GM12878 (cell line): ENCODE data around the gene PHF21B. TPM values are rescaled to one million over a fixed set of nuclear protein-coding genes. Genes with fewer than 3 reads are reported as not detected.

ENCODE experiments used
- ATAC-seq: fragments of 200-7000 bp; cut with Tn5 transposase; 3 replicates; pipeline ENCODE4 v1.9.1; 2020; ENCODE audit warnings: mild to moderate bottlenecking, moderate library complexity
- BruUV-seq: library from RNA; stranded (reverse); fragments of 400-500 nt; replicated peaks from 2 replicates; lab custom pipeline; 2021; lab: Mats Ljungman, UMichigan
- CTCF ChIA-PET: fragments of 300-600 bp; sonication (Branson Sonifier 250); formaldehyde crosslinking; extraction: SDS; loops from one replicate; lab custom pipeline; 2021; ENCODE audit warnings: inconsistent platforms; lab: Yijun Ruan, JAX
- POLR2A ChIA-PET: fragments of 350-600 bp; formaldehyde crosslinking; extraction: SDS; loops from one replicate; lab custom pipeline; 2021; ENCODE audit warnings: inconsistent platforms; lab: Charles Lee
- RAD21 ChIA-PET: fragments of 300-600 bp; sonication (Branson Sonifier 250); formaldehyde crosslinking; loops from one replicate; lab custom pipeline; 2023; ENCODE audit warnings: antibody characterized with exemption; ENCODE audit not compliant: unreplicated experiment; lab: Charles Lee
- SMC1A ChIA-PET: fragments of 300-600 bp; sonication (Branson Sonifier 250); formaldehyde crosslinking; loops from one replicate; lab custom pipeline; 2023; ENCODE audit not compliant: unreplicated experiment, uncharacterized antibody; lab: Charles Lee
- DNase-seq: peaks from one replicate; pipeline ENCODE4 v3.0.0-alpha.2; 2011; ENCODE audit warnings: low read depth, low spot score
- FAIRE-seq: peaks from 3 replicates; lab custom pipeline; 2011; peaks lifted over from hg19 to GRCh38; lab: Jason Lieb, UNC
- H2AFZ ChIP-seq: 2 replicates; pipeline ENCODE4 v1.6.0; 2011; ENCODE audit warnings: low read depth, low read length, control low read depth; ENCODE audit not compliant: control insufficient read depth
- H3K27ac ChIP-seq: 2 replicates; pipeline ENCODE4 v1.5.1; 2011; ENCODE audit warnings: control low read depth; ENCODE audit not compliant: control insufficient read depth, insufficient read depth
- H3K27me3 ChIP-seq, 2 experiments: replicated peaks in 1 of 2; 2 replicates each; pipeline versions ENCODE4 v1.6.0 to v1.6.1; 2011; ENCODE audit warnings: low read length in 1 of 2; ENCODE audit not compliant: control insufficient read depth in 2 of 2, insufficient read depth in 2 of 2
- H3K36me3 ChIP-seq, 2 experiments: 2 replicates each; pipeline ENCODE4 v1.5.1; 2011; ENCODE audit warnings: low read length in 1 of 2; ENCODE audit not compliant: control insufficient read depth in 2 of 2, insufficient read depth in 2 of 2
- H3K4me1 ChIP-seq: 2 replicates; pipeline ENCODE4 v1.6.1; 2011; ENCODE audit warnings: mild to moderate bottlenecking, low read length, moderate library complexity, mixed read lengths; ENCODE audit not compliant: control insufficient read depth, insufficient read depth
- H3K4me2 ChIP-seq: 2 replicates; pipeline ENCODE4 v1.6.0; 2011; ENCODE audit warnings: control low read depth; ENCODE audit not compliant: control insufficient read depth, insufficient read depth
- H3K4me3 ChIP-seq: fragments of 200-600 bp; sonication (generic); 2 replicates; pipeline ENCODE4 v1.5.1; 2016
- H3K79me2 ChIP-seq: 2 replicates; pipeline ENCODE4 v1.6.0; 2011; ENCODE audit warnings: low read length; ENCODE audit not compliant: control insufficient read depth, insufficient read depth
- H3K9ac ChIP-seq: 2 replicates; pipeline ENCODE4 v1.8.0; 2011; ENCODE audit warnings: low read length, control low read depth, mixed read lengths; ENCODE audit not compliant: control insufficient read depth, insufficient read depth
- H3K9me3 ChIP-seq: replicated peaks from 3 replicates; pipeline ENCODE4 v1.5.1; 2011; ENCODE audit warnings: mild to moderate bottlenecking, low read length; ENCODE audit not compliant: control insufficient read depth, insufficient read depth
- H4K20me1 ChIP-seq: 2 replicates; pipeline ENCODE4 v1.6.0; 2011; ENCODE audit not compliant: control insufficient read depth, insufficient read depth
- BMI1 ChIP-seq: fragments of 450-650 bp; IDR thresholded peaks from 2 replicates; pipeline ENCODE4 v1.6.1; 2016; ENCODE audit warnings: mild to moderate bottlenecking, moderate library complexity, borderline replicate concordance
- CHD2 ChIP-seq: IDR thresholded peaks from 2 replicates; pipeline ENCODE4 v1.6.1; 2011; ENCODE audit warnings: low read depth, low read length, improper control_type of control experiment, borderline replicate concordance
- CHD4 ChIP-seq: fragments of 200-600 bp; sonication (generic); IDR thresholded peaks from 2 replicates; pipeline ENCODE4 v1.6.1; 2016; ENCODE audit warnings: mild to moderate bottlenecking
- FOXK2 ChIP-seq: fragments of 450-650 bp; IDR thresholded peaks from 2 replicates; pipeline ENCODE4 v1.6.1; 2017; ENCODE audit warnings: mild to moderate bottlenecking, moderate library complexity
- HDAC2 ChIP-seq: fragments of 200-600 bp; sonication (generic); IDR thresholded peaks from 2 replicates; pipeline ENCODE4 v1.6.1; 2017
- HDGF ChIP-seq: fragments of 450-650 bp; IDR thresholded peaks from 2 replicates; pipeline ENCODE4 v1.6.1; 2016; ENCODE audit warnings: antibody characterized with exemption
- JUND ChIP-seq: IDR thresholded peaks from 2 replicates; pipeline ENCODE4 v1.6.1; 2012; ENCODE audit warnings: low read depth, mild to moderate bottlenecking, low read length, improper control_type of control experiment, moderate library complexity
- LARP7 ChIP-seq: fragments of 450-650 bp; IDR thresholded peaks from 2 replicates; pipeline ENCODE4 v1.6.1; 2017; ENCODE audit warnings: mild to moderate bottlenecking
- MAX ChIP-seq: IDR thresholded peaks from 2 replicates; pipeline ENCODE4 v1.6.1; 2012; ENCODE audit warnings: low read depth, low read length, improper control_type of control experiment
- MXI1 ChIP-seq: fragments of 150-350 bp; IDR thresholded peaks from 2 replicates; pipeline ENCODE4 v1.6.1; 2011; ENCODE audit warnings: low read depth, mild to moderate bottlenecking, inconsistent platforms, low read length, improper control_type of control experiment
- MYC ChIP-seq: IDR thresholded peaks from 2 replicates; pipeline ENCODE4 v1.6.1; 2011; ENCODE audit warnings: mild to moderate bottlenecking, low read length, moderate library complexity, inconsistent platforms; ENCODE audit not compliant: insufficient read depth, insufficient replicate concordance, insufficient read length, severe bottlenecking
- NFYA ChIP-seq: IDR thresholded peaks from 2 replicates; pipeline ENCODE4 v1.6.1; 2011; ENCODE audit warnings: low read depth, mild to moderate bottlenecking, low read length, improper control_type of control experiment, borderline replicate concordance
- RCOR1 ChIP-seq: conservative IDR thresholded peaks from 2 replicates; pipeline ENCODE4 v1.6.1; 2012; ENCODE audit warnings: low read depth, low read length, improper control_type of control experiment
- RELB ChIP-seq: fragments of 450-650 bp; IDR thresholded peaks from 2 replicates; pipeline ENCODE4 v1.6.1; 2017; ENCODE audit warnings: low read depth, mild to moderate bottlenecking, moderate library complexity
- SRF ChIP-seq, 2 experiments: IDR thresholded peaks; 2 replicates each; pipeline ENCODE4 v1.6.1; 2011; ENCODE audit warnings: low read depth in 2 of 2, low read length in 2 of 2, mild to moderate bottlenecking in 1 of 2, moderate library complexity in 1 of 2
- STAT1 ChIP-seq: fragments of 450-650 bp; conservative IDR thresholded peaks from 2 replicates; pipeline ENCODE4 v1.6.1; 2014; ENCODE audit warnings: antibody characterized with exemption, mild to moderate bottlenecking
- TAF1 ChIP-seq: IDR thresholded peaks from 2 replicates; pipeline ENCODE4 v1.6.1; 2011; ENCODE audit warnings: mild to moderate bottlenecking, low read depth, low read length, borderline replicate concordance
- USF1 ChIP-seq: IDR thresholded peaks from 2 replicates; pipeline ENCODE4 v1.6.1; 2011; ENCODE audit warnings: borderline replicate concordance, low read depth, mild to moderate bottlenecking, moderate library complexity, mixed read lengths, low read length; ENCODE audit not compliant: insufficient read depth; ENCODE audit errors: extremely low read length
- ZNF207 ChIP-seq: fragments of 450-650 bp; IDR thresholded peaks from 2 replicates; pipeline ENCODE4 v1.6.1; 2014; ENCODE audit warnings: antibody characterized with exemption, mild to moderate bottlenecking, borderline replicate concordance
- WGBS: methylation state at CpG from one replicate; pipeline ENCODE4 v1.1.6; 2016; ENCODE audit warnings: low lambda C conversion rate; ENCODE audit not compliant: insufficient replicate concordance, insufficient coverage; ENCODE audit errors: missing lambda C conversion rate; 5-methylcytosine and 5-hydroxymethylcytosine counted together
- in situ Hi-C: fragments of 300-500 bp; cut with MboI; formaldehyde crosslinking; loops from 9 replicates; pipeline ENCODE4 v1.14.3; 2018; ENCODE audit warnings: mixed read lengths
- intact Hi-C: fragments of 100-400 bp; cut with micrococcal nuclease; formaldehyde crosslinking; loops from one replicate; pipeline ENCODE4 v1.14.2; 2022; ENCODE audit not compliant: unreplicated experiment
- polyA plus RNA-seq, 11 experiments: library from polyadenylated mRNA; depleted of rRNA in 4 of 11; unstranded in 6 of 11; stranded (reverse) in 5 of 11; fragments of >200 nt; fragmentation: Nextera tagmentation in 4 of 11; fragmentation: Illumina TruSeq in 1 of 11; extraction: Ambion mirVana in 4 of 11; extraction: Trizol in 1 of 11; gene quantifications; 1 replicate in 1 of 11; 2 replicates in 10 of 11; pipeline versions ENCODE4 v1.2.1 to v1.2.3, GENCODE V29; 2011 to 2016; ENCODE audit warnings: inconsistent platforms in 2 of 11, missing spikeins in 2 of 11, low read depth in 1 of 11
- total RNA-seq, 4 experiments: library from RNA; depleted of rRNA in 3 of 4; stranded (reverse); fragments of >200 nt in 3 of 4; fragmentation: Illumina TruSeq in 1 of 4; extraction: Trizol in 1 of 4; gene quantifications; 2 replicates each; pipeline versions ENCODE4 v1.2.1 to v1.2.3, GENCODE V29; 2013 to 2021

PHF21B gene
- total and polyA plus RNA-seq, 10 of the 15 experiments (the other 5 are each of a cell fraction or from before 2014, with no cell fraction given): 0.03 to 0.35 TPM; not detected in 8

GRCh38 chr22:44906248-44906936, 103.4 kb downstream of the PHF21B start:
- Histone ChIP-seq H3K4me3 (no peak overlapping the region), H2AFZ (no peak overlapping the region), H3K9ac (no peak overlapping the region), H4K20me1 (no peaks in the 10 kb centered on the region), H3K4me1 (no peaks in the 10 kb centered on the region), H3K9me3 (no peaks in the 10 kb centered on the region; the same call in 2 of the 3 replicates), H3K4me2 (no peak overlapping the region), H3K27me3 (no peaks in the 10 kb centered on the region; a peak in 1 of 4 replicates), H3K79me2 (no peaks in the 10 kb centered on the region), H3K27ac (no peak overlapping the region), H3K36me3 (no peaks in the 10 kb centered on the region)
- ChIA-PET SMC1A (no interaction called here), CTCF (no interaction called here), POLR2A (no interaction called here), RAD21 (no interaction called here)
- intact Hi-C loops (no loop called here), in situ Hi-C loops (loop anchor here (25.0 kb wide), 1 partner anchor 1056 kb away; no protein-coding TSS in a partner anchor)
- FAIRE-seq: no peak
- WGBS: 20% methylated on average over 21 of the region's 21 CpGs
- no peak for DNase-seq
- TF ChIP-seq HDAC2 (no peak), TAF1 (no peak), ZNF207 (no peak), USF1 (no peak), RCOR1 (no peak), FOXK2 (no peak), NFYA (no peak), HDGF (no peak), SRF (IDR thresholded peaks at IDR 0.05; ENCODE audit: low read depth in 2 of 2, low read length in 2 of 2) (no peak), LARP7 (no peak), STAT1 (no peak), BMI1 (no peak), MYC (no peak), MXI1 (no peak), CHD2 (no peak), MAX (no peak), CHD4 (no peak), RELB (no peak), JUND (no peak)
- BruUV-seq: no TSS peak
- ATAC-seq: no peak
